Dermis microvascular lymphatic vessel endothelial cell (primary cell): Measurements from ENCODE around the gene PATL1. TPM values are rescaled to one million over a fixed set of nuclear protein-coding genes. Genes with fewer than 3 reads are reported as not detected.
"Not testable (repeated sequence)": the region's sequence is repeated elsewhere in the genome, so short reads cannot be mapped to it uniquely, and the experiment has no call there.

Experiments used
- DNase-seq, 2 donors: peaks; one replicate each; pipeline versions ENCODE4 v3.0.0 to v3.0.0-alpha.2; 2010; ENCODE audit warnings: low read depth in 2 of 2
- total RNA-seq: library from RNA; depleted of rRNA; stranded (reverse); fragments of >200 nt; gene quantifications from 2 replicates; pipeline ENCODE4 v1.2.1, GENCODE V29; 2014

PATL1 gene
- total RNA-seq, 1 donor from 2014 or later: 4.2 TPM

GRCh38 chr11:59673291-59673690 is 4.5 kb upstream of the PATL1 start:
- DNase-seq: no peak

DNA sequence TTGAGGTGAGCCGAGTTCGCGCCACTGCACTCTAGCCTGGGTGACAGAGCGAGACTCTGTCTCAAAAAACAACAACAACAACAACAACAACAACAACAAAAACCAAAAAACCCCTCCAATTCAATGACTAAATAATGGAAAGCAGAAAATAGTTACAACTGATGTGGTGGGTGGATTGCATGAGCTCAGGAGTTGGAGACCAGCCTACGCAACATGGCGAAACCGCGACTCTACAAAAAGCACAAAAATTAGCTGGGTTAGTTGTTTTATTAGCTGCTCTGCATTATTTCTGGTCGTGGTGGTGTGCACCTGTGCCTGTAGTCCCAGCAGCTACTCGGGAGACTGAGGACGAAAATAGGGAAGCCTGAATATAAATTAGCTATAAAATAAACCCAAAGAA is 2.6 kb upstream of the PATL1 start:
- DNase-seq: no peak

GRCh38 chr11:59669611-59670009 is 773 bp upstream of the PATL1 start:
- no peak for DNase-seq

DNA sequence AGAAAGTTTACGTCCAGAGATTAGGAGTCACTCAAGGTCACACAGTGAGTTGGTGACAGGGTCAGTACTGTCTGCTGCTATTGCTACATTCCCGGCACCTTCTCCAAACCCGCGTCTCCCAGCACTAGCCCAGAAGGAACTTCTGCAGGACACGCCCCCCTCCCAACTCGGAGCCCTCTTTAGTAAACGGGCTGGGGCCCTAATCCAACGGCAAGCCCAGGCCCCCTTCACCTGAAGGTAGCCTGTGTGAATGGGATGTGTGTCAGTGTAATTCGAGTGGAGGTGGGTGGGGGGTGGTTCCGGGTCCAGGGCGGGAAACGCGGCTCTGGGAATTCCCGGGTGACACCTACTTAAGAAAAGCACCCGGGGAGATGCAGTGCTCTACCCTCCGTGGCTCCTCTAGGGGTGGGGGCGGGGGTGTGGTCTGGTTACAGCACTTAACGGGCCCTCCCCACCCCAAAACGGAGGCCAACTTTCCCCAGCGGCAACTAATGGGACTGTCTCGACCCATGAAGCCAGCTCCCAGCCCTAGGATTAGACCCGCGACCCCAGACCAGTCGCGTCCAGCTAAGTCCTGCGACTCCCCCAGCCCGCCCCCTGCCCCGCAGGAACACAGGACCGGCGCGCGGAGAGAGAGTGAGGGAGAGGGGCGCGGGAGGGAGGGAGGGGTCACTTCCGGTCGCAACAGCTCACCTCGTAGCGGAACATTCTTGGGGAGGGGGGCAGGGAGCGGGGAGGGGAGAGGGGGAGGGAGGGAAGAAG is 468 bp downstream of the PATL1 start:
- DNase-seq: peak in 1 of 2 donors; percentile 50

- DNase-seq: no peak
Observed at GRCh38 chr11:59667812-59668187, 1.0 kb downstream of the PATL1 start.

DNA sequence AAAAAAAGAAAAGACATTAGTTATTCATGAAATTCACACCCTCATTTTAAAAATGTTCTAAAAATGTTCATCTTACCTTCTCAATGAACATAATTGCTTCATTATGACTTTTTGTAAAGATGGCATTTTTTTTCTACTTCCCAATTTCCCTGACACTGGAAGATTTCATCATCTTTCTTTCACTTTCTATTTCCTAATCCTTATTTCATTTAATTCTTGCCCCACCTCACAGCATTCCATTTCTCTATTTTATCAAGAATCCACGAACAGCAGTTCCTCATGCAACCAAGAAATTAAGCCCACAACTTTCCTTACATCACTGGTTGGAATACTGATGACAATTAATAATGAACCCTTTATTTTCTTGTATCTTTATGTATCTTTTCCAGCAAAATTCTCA is 1.9 kb downstream of the PATL1 start:
- no peak for DNase-seq

DNA sequence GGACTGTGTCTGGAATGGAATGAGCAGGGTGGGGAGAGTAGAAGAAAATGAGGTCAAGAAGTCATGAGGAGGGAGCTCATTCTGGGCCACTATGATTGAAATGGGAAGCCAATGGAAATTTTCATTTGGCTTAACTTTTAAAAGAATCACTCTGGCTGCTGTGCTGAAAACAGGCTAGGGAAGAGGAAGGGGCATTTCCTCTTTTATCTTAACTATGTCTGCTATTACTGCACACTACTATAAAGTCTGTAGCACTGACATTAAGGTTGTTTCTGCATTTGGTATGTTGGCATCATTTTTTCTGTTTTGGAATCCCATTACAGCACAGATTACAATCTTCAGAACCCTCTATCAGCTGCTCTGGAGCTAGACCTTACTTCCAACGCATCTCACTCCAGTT is 8.2 kb downstream of the PATL1 start:
- no peak for DNase-seq

DNA sequence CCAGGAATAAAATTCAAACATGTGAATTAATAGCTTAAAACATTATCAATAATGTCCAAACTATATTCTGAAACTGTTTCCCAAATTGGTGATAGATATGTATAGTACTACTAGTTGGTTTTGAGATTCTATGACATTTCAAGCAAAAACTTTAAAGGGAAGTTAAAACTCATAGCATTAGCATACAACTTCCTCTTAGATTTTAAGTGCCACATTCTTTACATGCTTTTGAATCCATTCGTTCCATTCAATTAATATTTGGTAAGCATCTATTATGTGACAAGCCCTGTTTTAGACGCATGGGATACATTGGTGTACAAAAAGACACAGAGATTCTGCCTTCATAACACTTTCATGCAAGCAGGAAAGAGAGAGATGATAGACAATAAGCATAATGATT is 8.9 kb downstream of the PATL1 start:
- DNase-seq: peak in 1 of 2 donors; percentile 4

DNA sequence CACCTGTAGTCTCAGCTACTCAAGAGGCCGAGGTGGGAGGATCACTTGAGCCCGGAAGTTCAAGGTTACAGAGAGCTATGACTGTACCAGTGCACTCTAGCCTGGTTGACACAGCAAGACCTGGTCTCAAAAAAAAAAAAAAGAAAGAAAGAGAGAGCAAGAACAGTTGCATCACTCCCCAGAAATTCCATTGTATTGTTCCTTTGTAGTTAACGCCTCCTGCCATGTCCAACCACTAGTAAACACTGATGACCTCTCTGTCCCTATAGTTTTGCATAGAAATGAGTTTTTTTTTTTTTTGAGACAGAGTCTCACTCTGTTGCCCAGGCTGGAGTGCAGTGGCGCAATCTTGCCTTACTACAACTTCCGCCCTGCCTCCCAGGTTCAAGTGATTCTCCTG is 10.8 kb downstream of the PATL1 start:
- peak; percentile 3 to 4 for DNase-seq

DNA sequence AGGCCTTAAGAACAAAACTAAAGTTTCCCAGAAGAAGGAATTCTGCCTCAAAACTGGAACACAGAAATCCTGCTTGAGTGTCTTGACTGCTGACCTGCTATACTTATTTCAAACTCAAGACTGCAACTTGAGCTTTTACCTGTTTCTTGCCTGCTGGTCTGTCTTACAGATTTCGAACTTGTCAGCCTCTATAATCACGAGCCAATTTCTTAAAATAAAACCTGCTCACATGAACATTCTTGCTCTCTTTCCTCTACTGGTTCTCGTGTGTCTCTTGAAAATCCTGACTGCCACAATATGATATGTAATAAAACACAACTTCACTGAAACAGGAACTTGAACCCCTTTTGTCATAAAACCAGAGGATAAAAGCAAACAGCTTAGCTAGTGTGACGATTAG is 13.9 kb downstream of the PATL1 start:
- DNase-seq: no peak

- DNase-seq: no peak
Observed at GRCh38 chr11:59647245-59647980, 21.4 kb downstream of the PATL1 start.

- DNase-seq: peak in 1 of 2 donors; percentile 47
Observed at GRCh38 chr11:59644528-59644927, 24.3 kb downstream of the PATL1 start.

GRCh38 chr11:59643390-59643789 is 25.4 kb downstream of the PATL1 start:
- DNase-seq: no peak

DNA sequence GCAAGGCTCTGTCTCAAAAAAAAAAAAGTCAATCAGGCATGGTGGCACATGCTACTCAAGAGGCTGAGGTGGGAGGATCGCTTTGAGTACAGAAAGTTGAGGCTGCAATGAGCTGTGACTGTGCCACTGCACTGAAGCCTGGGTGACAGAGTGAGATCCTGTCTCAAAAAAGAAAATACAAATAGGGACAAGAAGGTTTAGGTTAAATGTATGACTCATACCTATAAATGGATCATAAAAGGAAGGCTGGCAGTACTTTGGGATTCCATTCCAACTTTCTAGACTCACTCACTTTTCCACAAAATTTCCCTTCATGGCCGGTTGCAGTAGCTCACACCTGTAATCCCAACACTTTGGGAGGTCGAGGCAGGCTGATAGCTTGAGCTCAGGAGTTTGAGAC is 27.7 kb downstream of the PATL1 start:
- no peak for DNase-seq

GRCh38 chr11:59630493-59630892 is 38.3 kb downstream of the PATL1 start:
- no peak for DNase-seq

GRCh38 chr11:59629996-59630395 is 38.8 kb downstream of the PATL1 start:
- no peak for DNase-seq

DNA sequence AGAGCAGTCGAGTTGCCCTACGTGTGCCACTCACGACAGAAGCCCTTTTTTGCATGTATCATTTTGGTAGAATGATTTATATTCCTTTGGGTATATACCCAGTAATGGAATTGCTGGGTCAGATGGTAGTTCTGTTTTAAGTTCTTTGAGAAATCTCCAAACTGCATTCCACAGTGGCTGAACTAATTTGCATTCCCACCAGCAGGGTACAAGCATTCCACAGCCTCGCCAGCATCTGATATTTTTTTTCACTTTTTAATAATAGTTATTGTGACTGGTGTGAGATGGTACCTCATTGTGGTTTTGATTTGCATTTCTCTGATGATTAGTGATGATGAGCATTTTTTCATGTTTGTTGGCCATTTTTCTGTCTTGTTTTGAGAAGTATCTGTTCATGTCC is 41.9 kb downstream of the PATL1 start:
- not testable (repeated sequence) for DNase-seq

DNA sequence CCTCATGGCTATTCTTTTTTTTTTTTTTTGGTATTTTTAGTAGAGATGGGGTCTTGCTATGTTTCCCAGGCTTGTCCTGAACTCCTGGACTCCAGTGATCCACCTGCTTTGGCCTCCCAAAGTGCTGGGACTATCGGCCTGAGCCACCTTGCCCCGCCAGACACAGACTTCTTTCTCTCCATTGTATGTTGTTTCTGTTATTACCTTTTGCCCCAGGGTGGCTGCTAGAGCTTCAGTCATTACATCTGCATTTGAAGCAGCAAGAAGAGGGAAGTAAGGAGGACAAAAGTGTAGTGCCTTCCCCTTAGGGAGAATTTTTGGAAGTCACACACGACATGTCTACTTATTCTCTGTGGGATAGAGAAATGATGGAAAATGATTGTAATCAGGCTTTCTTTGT is 43.1 kb downstream of the PATL1 start:
- no peak for DNase-seq

DNA sequence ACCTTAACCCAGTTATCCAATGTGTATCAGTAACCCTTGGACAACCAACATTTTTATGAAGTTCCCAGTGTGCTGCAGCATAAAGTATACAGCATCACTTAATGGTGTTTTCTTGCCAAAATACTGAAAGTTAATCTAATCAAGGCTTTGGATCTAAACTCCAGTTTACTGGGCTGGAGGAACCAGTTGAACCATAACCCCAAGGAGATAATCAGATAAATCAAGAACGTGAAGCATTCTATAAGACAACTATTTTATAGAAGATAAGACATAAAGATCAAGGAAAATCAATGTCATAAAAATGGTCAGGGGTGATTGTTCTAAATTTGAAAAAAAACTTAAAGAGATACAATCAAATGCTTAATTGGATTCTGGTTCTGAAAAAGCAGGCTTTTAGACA is 51.0 kb downstream of the PATL1 start:
- no peak for DNase-seq

DNA sequence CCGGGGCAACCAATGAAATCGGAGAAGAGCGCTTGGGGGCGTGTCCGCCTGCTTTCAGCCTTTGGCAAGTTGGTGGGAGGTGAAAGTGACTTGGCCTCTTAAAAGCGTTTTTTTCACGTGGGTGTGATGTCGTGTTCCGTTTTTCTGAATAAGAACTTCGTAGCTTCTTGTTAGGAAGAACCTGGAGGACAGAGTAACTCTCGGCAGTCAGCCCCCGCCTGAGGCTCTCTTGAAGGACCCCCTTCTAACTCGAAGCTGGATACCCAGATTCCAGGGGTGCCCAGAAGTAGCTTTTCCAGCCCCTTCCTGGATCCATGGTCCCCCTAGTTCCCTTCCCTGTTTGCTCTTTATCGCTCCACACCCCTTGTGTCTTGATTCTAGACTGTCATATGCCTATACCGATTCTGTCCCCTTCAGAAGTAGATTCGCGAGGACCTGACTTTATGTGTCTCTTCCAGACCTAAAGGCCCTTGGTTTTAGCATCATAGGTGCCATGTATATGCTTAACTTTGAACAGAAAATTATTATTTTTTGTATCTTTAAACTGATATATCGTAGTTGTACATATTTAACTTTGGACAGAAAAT is 52.3 kb downstream of the PATL1 start:
- DNase-seq: no peak

DNA sequence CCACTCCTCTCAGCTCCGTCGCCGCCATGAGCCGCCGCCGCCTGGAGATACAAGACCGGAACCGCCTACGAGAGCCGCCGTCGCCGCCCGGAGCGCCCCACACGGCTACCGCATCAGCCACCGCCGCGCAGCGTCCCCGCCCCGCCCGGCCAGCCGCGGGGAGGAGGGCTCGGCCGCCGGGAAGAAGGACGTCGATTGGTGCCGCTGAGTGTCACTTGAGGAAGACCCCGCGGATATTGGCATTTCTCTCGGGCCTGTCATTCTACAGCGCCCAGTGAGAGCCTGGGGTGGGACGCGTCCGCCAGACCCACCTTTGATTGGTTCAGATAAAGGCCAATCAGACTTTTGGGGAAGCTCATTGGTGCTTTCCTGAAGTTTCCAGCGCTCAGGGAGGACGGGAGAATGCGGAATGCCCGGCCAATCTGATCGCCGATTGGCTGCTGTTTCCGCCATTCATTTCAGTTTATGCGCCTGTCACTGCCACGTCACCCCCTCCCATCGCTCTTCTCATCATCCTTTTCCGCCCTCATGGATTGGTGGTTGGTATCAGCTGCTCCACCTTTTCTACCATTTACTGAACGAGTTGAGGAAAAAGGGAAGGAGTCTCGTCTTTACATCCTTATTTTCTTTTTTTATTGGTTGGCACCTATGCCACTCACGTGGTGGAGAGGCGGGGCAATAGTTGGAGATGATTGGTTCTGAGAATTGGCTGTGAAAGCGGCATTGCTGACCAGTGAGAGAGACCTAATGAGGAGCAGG is 53.0 kb downstream of the PATL1 start, which contains the start of gene OSBP:
Gene OSBP (minus strand): TSS at position 138 of the 759 bp plus-strand sequence. CDS start 110 bp downstream, at position 28.
- peak; percentile 100 for DNase-seq

DNA sequence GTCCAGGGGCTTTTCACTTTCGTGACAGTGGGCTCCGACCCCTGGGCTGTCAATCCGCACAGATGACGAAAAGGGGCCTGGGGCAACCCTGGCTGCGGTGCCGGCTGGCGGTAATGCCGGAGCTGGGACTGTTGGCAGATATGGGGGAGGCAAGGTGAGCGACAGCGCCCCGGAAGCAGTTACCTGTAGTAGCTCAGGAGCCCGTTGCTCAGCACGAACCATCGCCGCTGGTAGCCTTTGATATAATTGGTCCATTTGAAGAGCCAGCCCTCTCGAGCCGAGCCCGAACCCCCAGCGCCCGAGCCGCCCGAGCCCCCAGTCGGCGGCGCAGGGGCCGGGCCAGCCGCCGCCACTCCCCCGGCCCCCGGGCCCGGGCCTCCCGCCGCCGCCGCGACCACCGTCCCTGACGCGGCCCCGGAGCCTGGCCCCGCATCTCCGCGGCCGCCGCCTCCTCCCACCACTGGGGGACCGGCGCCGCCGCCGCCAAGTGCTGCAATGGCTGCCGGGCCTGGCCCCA is 53.7 kb downstream of the PATL1 start:
- DNase-seq: peak in 1 of 2 donors; percentile 38
